ENCODE results near the gene DHRS12.

The DHRS12 gene

GRCh38 chr13:51721496-51721895 is 82.5 kb downstream of the DHRS12 start:
- no peak for DNase-seq

GRCh38 chr13:51719394-51719793 is 84.6 kb downstream of the DHRS12 start:
- DNase-seq: no peak
